Fibroblast of peridontal ligament (primary cell): Measurements from ENCODE around the gene GPRIN3.

Experiments
- DNase-seq: peaks from one replicate; pipeline ENCODE4 v3.0.0-alpha.2; 2010; ENCODE audit errors: extremely low read depth

Gene GPRIN3

DNA sequence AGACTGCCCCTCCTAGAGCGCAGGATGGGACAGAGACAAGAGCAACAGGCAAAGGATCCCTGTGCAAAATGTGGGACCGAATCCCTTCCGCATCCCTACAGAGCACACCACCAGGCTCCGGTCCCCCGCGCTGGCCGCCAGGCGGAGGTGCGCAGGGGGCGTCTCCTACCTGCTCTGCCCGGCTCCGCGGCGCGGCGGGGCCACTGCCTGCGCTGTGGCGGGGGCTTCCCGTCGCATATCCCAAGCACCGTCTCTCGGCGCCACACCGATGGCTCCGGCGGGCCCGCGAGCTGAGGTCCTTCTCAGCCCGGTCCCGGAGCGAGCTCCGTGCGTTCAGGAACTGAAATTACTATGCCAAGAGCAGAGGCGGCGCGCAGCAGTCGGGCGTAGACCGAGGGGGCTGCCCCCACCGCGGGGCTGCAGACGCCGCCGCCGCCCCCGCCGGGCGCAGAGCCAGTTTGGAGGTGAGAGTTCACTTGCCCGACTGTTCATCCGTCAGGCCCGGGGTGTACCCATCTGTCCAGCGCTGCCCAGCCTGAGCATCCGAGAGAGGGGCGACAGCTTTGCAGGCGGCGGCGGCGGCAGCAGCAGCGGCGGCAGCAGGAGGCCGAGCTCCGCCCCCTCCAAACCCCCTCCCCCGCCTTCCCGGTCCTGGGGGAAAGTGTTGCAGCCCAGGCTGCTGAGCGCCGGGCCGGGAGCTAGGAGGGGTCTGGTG lies at the start of gene GPRIN3:
TSS of gene GPRIN3 (minus strand) at position 355 of the 715 bp plus-strand sequence. CDS start 57,690 bp downstream, outside the sequence.
- DNase-seq: no peak

GRCh38 chr4:89357340-89357739 lies 49.7 kb upstream of the GPRIN3 start:
- DNase-seq: no peak

- DNase-seq: no peak
Observed at GRCh38 chr4:89356086-89356485, 48.5 kb upstream of the GPRIN3 start.

DNA sequence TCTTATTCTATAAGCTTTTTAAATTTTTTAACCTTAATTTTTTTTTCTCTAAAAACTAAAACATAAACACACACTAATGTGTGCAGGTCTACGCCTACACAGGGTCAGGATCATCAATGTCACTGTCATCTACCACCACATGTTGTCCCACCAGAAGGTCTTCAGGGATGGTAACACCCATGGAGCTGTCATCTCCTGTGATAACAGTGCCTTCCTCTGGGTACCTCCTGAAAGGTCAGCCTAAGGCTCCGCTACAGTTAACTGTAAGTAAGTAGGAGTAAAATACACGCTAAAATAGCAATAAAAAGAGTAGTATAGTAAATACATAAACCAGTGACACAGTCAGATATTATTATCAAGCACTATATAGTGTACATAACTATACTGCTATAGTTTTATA lies 45.9 kb upstream of the GPRIN3 start:
- no peak for DNase-seq

- DNase-seq: no peak
Observed at GRCh38 chr4:89352541-89352940, 44.9 kb upstream of the GPRIN3 start.

GRCh38 chr4:89351201-89351600 lies 43.6 kb upstream of the GPRIN3 start:
- DNase-seq: no peak

DNA sequence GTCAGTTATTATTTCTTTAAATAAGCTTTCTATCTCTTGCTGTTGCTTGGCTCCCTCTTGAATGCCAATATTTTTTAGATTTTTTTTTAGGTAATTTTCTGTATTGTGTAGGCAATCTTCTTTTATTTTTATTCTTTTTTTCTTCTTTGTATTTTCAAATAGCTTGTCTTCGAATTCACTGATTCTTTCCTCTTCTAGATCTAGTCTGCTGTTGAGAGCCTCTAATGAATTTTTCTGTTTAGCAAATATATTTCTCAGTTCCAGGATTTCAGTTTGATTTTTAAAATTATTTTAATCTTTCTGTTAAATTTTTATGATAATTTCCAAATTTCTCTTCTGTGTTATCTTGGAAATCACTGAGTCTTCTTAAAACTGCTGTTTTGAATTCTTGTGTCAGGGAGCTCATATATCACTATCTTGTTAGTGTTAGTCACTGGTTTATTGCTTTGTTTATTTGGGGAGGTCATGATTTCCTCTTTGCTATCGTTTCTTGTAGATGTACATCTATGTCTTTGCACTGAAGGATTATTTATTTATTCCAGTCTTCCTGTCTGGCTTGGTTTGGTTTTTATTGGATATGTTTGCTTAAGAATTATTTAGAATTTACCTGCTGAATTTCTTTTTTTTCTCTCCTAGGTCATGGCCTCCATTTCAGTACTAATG lies 39.9 kb upstream of the GPRIN3 start:
- DNase-seq: no peak

GRCh38 chr4:89344571-89344970 lies 37.0 kb upstream of the GPRIN3 start:
- DNase-seq: no peak

DNA sequence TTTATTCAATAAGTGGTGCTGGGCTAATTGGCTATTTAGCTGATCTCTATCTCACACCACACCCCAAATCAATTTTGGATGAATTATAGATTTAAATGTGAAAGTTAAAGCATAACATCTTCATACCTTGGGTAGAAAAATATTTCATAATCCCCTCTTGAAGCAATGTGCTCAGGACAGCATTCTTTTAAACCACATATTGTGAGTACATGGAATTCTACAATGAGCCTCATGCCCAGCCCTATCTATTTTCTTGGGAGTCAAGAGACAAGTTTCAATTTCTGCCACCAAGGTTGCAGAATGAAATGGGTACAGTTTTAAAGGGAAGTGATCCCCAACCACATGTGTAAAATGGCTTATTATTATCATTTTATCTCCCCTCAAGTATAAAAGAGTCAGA lies 30.6 kb upstream of the GPRIN3 start:
- DNase-seq: no peak

GRCh38 chr4:89337681-89338080 lies 30.1 kb upstream of the GPRIN3 start:
- DNase-seq: no peak

DNA sequence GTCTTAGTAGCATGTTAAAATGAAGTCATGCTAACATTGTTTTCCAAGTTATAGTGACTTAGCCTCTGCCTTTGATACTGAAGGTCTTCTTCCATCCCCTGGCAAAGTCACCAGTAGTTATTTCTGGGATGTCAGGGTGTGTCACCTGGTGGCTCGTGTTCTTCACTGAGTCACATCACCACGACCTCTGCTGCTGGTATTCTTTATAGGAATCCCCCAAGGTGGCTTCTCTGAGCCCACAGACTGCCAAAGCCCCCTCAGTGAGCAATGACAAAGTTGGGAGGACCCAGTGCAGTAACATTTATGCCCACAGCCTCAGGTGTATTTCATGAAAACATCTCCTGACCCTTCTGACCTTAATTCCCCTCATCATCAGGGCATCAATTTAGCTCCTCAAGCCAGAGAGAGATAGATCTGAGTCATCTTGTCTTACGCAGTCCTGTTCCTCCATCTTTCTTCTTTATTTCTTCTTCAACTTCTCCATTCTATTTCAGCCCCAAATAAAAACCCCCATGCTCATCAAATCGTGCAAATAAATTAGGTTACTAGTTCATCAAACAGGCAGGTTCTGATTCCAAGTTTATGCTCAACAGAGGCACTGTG lies 29.3 kb upstream of the GPRIN3 start:
- DNase-seq: no peak

DNA sequence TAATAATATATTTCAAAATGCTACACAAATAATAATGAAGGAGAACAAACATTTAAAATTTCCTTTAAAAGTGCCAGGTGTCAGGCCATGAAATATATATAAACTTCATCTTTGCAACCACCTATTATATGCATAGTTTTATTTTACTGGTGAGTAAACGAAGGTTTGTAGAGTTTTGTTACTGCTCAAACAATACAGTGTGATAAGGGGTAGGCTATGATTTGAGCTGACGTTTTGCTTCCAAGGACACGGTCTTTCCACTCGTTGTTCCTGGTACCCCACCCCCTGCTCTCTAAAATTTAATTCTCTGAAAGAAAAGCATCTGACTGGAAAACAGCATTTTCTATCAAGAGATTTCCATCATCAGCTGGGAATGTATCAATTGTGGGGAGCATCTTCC lies 27.2 kb upstream of the GPRIN3 start:
- DNase-seq: no peak

GRCh38 chr4:89334311-89334710 lies 26.7 kb upstream of the GPRIN3 start:
- no peak for DNase-seq

GRCh38 chr4:89331686-89332544 lies 24.3 kb upstream of the GPRIN3 start:
- no peak for DNase-seq

DNA sequence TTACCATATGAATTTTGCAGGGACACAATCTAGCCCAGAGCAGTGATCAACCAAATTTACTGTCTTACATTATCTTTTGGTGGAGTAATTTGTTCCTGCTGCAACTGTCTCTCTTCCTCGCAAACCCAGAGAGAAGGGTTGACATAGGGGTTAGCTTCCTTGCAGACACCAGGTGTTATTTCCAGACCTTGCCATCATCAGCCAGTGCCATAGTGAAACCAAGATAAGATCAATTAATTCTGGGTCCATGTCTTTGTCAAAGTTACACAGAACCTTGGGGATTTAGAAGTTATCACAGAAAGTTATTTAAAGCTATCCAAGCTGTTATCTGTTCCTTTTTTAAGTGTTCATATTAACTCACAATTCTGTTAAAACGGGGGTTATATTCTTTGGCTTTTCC lies 23.6 kb upstream of the GPRIN3 start:
- DNase-seq: no peak

GRCh38 chr4:89329280-89329679 lies 21.7 kb upstream of the GPRIN3 start:
- no peak for DNase-seq

DNA sequence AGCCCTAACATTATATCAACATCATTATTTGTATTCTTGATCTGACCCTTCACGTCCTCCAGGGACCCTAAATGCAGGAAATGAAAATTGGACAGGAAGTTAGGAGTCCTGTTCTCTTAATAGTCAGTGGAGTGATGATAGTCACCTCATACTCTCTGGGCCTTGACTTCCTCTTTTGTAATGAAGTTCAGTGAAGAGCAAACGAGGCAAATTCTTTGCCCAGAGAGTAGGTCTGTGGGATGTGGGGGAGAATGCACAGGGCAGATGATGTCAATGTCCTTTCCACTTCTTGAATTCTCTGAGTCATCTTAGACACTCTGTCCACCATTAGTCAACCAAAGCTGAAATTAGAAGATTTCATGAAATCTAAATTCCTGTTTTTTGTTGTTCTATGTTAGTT lies 17.1 kb upstream of the GPRIN3 start:
- no peak for DNase-seq

- no peak for DNase-seq
Observed at GRCh38 chr4:89322671-89323070, 15.1 kb upstream of the GPRIN3 start.

GRCh38 chr4:89319756-89320155 lies 12.2 kb upstream of the GPRIN3 start:
- DNase-seq: no peak

DNA sequence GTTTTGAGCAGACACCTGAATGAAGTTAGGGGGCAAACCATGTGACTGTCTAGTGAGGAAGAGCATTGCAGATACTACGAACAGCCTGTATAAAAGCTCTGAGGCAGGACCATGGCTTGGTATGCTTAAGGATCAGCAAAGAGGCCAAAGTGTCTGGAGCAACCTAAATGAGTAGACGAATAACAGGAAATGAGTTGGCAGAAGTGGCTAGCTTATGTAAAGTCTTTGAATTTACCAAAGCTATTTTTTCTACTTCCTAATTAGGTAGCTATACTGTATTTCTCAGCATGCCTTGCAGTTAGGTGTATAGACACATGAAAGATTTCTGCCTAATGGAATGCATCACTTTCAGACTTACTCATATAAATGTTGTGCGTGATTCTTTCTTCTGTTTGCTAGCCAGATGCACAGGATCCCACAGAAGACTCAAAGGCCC lies 9.3 kb upstream of the GPRIN3 start:
- no peak for DNase-seq

DNA sequence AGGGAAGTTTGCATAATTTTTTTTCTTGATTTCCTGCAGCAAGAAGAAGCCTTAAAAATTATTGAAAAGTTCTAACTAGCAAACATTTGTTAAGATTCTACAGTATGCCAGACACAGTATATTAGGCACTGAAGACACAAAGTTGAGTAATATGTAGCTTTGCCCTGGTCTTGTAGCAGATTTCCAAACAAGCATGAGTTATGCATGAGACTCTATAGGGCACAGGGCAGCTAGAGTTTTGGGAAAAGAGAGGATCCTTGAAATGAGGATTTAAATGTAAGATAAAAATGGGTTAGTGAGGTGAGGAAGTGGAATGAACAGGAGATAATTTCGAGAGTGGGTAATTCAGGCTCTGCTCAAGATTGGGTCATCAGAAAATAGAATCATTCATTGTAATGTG lies 8.6 kb upstream of the GPRIN3 start:
- DNase-seq: no peak

GRCh38 chr4:89314291-89314690 lies 6.7 kb upstream of the GPRIN3 start:
- no peak for DNase-seq
